Cardiac muscle cell (in vitro differentiated cells and primary cell): ENCODE measurements around the gene KRTAP4-16. TPM values are rescaled to one million over a fixed set of nuclear protein-coding genes. Genes with fewer than 3 reads are reported as not detected.
"Not testable (repeated sequence)": the region's sequence is repeated elsewhere in the genome, so short reads cannot be mapped to it uniquely, and the experiment has no call there.

Source experiments
- DNase-seq, 2 donors: peaks; one replicate each; pipeline versions ENCODE4 v3.0.0 to v3.0.0-alpha.2; 2010 to 2017; ENCODE audit warnings: low read depth in 1 of 2, low spot score in 1 of 2
- H3K27ac ChIP-seq: fragments of 200-600 bp; sonication (generic); 2 replicates; pipeline ENCODE4 v1.5.1; 2016
- H3K27me3 ChIP-seq: fragments of 200-600 bp; sonication (generic); 2 replicates; pipeline ENCODE4 v1.6.0; 2016; ENCODE audit warnings: control low read depth
- H3K36me3 ChIP-seq: fragments of 200-600 bp; sonication (generic); 2 replicates; pipeline ENCODE4 v1.5.1; 2016; ENCODE audit warnings: control low read depth
- H3K4me1 ChIP-seq: fragments of 200-600 bp; sonication (generic); 2 replicates; pipeline ENCODE4 v1.8.1; 2017; ENCODE audit warnings: low read depth, mild to moderate bottlenecking, mixed run types
- H3K4me3 ChIP-seq: fragments of 200-600 bp; sonication (generic); 2 replicates; pipeline ENCODE4 v1.5.1; 2016; ENCODE audit warnings: mild to moderate bottlenecking
- H3K9me3 ChIP-seq: fragments of 200-600 bp; sonication (generic); 2 replicates; pipeline ENCODE4 v1.5.1; 2017; ENCODE audit warnings: low read depth, mild to moderate bottlenecking, control low read depth
- polyA plus RNA-seq: library from polyadenylated mRNA; unstranded; fragments of >200 nt; fragmentation: Nextera tagmentation; extraction: Ambion mirVana; gene quantifications from 2 replicates; pipeline ENCODE4 v1.2.1, GENCODE V29; 2016
- total RNA-seq: library from RNA; depleted of rRNA; stranded (reverse); fragments of >200 nt; gene quantifications from 2 replicates; pipeline ENCODE4 v1.2.3, GENCODE V29; 2016
- TF ChIP-seq, protein P1 (sequence below): IDR thresholded peaks from 2 replicates; pipeline ENCODE4 v1.5.1; 2012; ENCODE audit warnings: low read depth, mild to moderate bottlenecking, low read length

KRTAP4-16 gene
- total and polyA plus RNA-seq, 2 experiments from 2014 or later = not detected

DNA sequence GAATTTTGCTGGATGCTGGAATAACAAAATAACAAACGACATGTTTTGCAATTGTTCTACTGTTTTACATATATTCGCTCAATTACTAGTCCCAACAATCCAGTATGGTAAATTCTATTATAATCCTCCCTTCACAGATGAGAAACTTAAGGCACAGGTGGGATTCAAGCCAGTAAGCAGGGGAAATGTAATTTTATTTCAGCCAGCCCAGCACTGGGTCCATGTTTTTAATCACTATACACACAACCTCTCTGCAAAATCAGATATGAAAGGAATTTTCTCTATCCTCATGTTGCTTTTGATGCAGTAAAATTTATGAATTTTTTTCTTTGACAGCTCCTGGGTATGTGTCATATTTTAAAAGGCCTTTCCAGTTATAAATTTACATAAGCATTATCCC, 43.3 kb upstream of the KRTAP4-16 start:
- TF ChIP-seq, protein P1, sequence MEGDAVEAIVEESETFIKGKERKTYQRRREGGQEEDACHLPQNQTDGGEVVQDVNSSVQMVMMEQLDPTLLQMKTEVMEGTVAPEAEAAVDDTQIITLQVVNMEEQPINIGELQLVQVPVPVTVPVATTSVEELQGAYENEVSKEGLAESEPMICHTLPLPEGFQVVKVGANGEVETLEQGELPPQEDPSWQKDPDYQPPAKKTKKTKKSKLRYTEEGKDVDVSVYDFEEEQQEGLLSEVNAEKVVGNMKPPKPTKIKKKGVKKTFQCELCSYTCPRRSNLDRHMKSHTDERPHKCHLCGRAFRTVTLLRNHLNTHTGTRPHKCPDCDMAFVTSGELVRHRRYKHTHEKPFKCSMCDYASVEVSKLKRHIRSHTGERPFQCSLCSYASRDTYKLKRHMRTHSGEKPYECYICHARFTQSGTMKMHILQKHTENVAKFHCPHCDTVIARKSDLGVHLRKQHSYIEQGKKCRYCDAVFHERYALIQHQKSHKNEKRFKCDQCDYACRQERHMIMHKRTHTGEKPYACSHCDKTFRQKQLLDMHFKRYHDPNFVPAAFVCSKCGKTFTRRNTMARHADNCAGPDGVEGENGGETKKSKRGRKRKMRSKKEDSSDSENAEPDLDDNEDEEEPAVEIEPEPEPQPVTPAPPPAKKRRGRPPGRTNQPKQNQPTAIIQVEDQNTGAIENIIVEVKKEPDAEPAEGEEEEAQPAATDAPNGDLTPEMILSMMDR = no peak
- DNase-seq = no peak
- H3K4me3 ChIP-seq = no peak overlapping the region
- H3K36me3 ChIP-seq = no peaks in the 10 kb centered on the region
- H3K27me3 ChIP-seq = peaks cover 5% of the 10 kb centered on the region
- H3K4me1 ChIP-seq = no peaks in the 10 kb centered on the region
- no peaks in the 10 kb centered on the region for H3K9me3 ChIP-seq
- no peak overlapping the region for H3K27ac ChIP-seq

DNA sequence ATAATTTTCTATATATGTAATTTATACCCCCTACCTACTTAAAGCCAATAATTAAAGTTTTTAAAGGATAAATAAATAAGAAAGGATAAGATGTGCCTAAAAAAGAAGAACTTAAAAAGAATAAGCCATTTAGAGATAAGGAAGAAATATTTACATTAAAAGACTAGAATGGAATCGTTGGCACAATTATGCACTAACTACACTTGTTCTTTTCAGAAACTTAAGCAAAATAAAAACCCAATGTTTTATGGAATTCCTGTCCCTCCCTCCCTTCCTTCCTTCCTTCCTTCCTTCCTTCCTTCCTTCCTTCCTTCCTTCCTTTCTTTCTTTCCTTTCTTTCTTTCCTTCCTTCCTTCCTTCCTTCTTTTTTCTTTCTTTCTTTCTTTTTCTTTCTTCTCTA, 42.8 kb upstream of the KRTAP4-16 start:
- TF ChIP-seq, protein P1 = no peak
- peaks cover 5% of the 10 kb centered on the region for H3K27me3 ChIP-seq
- DNase-seq = no peak

DNA sequence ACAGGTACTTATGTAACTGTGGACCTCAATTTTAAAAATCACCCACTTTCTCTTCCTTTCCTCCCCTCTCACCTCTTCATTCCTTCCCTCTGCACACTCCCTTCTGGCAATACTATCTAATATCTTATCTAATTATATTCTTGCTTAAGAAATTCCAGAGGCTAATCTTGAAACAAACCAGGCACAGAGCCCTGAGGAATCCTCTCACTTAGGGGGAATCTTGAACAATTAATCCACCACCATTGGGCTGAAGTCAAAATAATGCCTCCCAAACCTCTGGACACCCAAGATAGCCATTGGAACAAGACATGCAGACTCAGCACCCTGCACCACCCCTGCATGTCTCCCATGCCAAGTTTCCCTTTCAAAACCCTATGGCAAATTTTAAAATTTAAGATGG, 39.4 kb upstream of the KRTAP4-16 start:
- H3K27me3 ChIP-seq = no peaks in the 10 kb centered on the region
- DNase-seq = no peak
- no peaks in the 10 kb centered on the region for H3K36me3 ChIP-seq
- H3K9me3 ChIP-seq = no peaks in the 10 kb centered on the region
- TF ChIP-seq, protein P1 = no peak
- no peak overlapping the region for H3K4me3 ChIP-seq
- no peak overlapping the region for H3K27ac ChIP-seq
- no peaks in the 10 kb centered on the region for H3K4me1 ChIP-seq

More for the DNA sequence above, 42.8 kb upstream of the KRTAP4-16 start:
- H3K27ac ChIP-seq = no peak overlapping the region
- H3K4me1 ChIP-seq = no peaks in the 10 kb centered on the region
- H3K4me3 ChIP-seq = no peak overlapping the region
- H3K9me3 ChIP-seq = no peaks in the 10 kb centered on the region
- no peaks in the 10 kb centered on the region for H3K36me3 ChIP-seq

DNA sequence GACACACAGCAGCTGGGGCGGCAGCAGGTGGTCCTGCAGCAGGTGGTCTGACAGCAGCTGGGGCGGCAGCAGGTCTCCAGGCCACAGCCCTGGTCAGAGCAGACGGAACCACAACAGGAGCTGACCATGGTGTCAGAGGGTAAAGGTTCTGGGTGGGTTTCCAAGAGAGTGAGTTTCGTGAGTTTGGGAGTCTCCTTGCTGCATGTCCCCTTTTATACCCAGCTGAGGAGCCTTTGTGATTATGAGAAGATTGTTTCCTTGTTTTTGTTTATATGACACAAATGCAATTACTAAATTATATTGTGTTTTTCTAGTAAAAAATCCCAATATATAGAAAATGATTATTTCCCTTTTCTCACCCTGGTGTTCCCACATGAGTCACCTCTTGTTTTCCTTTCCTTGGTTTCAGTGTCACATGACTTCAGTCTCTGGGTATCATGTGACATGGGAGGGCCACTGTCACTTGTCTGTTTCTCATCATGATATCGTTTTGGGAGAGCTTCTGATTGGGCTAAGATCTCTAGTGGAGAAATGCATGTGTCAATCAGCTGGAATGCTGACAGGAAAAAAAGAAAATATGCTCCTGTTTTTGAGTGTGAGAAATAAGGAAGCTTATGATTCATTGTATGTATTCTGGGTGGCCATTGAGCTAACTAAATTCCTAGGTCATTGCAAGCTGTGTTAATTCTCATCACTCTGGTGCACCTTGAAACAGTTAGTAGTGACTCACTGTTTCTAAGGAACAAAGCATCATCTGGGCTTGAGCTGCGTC, 38.5 kb upstream of the KRTAP4-16 start, which contains the start of gene KRTAP4-6:
KRTAP4-6 (minus strand) TSS at position 185 of the 772 bp plus-strand sequence; CDS start at position 128, 57 bp downstream.
- no peaks in the 10 kb centered on the region for H3K9me3 ChIP-seq
- TF ChIP-seq, protein P1 = no peak
- no peak within 1 kb of the TSS for H3K27ac ChIP-seq
- no peaks in the 10 kb centered on the region for H3K27me3 ChIP-seq
- DNase-seq = no peak
- no peak within 1 kb of the TSS for H3K4me3 ChIP-seq
- H3K4me1 ChIP-seq = no peaks in the 10 kb centered on the region
- no peaks in the 10 kb centered on the region for H3K36me3 ChIP-seq

DNA sequence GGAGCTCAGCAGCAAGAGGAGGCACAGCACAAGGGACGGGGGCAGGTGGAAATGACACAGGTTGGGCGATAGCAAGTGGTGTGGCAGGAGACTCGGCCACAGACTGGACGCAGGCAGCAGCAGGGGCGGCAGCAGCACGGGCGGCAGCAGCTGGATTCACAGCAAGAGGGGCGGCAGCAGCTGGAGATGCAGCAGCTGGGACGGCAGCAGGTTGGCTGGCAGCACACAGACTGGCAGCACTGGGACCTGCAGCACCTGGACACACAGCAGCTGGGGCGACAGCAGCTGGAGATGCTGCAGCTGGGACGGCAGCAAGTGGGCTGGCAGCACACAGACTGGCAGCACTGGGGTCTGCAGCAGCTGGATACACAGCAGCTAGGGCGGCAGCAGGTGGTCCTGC, 37.9 kb upstream of the KRTAP4-16 start:
- not testable (repeated sequence) for H3K27me3 ChIP-seq, DNase-seq, H3K4me1 ChIP-seq, H3K27ac ChIP-seq, H3K9me3 ChIP-seq, H3K4me3 ChIP-seq, H3K36me3 ChIP-seq
